ENCODE measurements around the gene CNOT8.

- TF ChIP-seq CTCF (IDR thresholded peaks at IDR 0.05) (no peak), POLR2A (IDR thresholded peaks at IDR 0.05) (no peak)
Observed at GRCh38 chr5:154837009-154837901, 21.2 kb upstream of the CNOT8 start.

Measured in ovary (tissue), 3 donors.